ENCODE results near the gene CHRNA4. TPM values are rescaled to one million over a fixed set of nuclear protein-coding genes. Genes with fewer than 3 reads are reported as not detected.

Gene CHRNA4
- total and polyA plus RNA-seq, 12 donors = 0.06 to 0.57 (median 0.26) TPM; not detected in 5

- Histone ChIP-seq H3K9me3 (replicated peaks in 1 of 3) (no peaks in the 10 kb centered on the region), H3K27ac (no peak overlapping the region), H3K4me1 (replicated peaks in 1 of 2) (no peaks in the 10 kb centered on the region), H3K27me3 (peaks cover 25% of the 10 kb centered on the region), H3K4me3 (no peak overlapping the region), H3K36me3 (replicated peaks in 1 of 2) (no peaks in the 10 kb centered on the region)
- intact Hi-C loops (cut with DNase I) = no loop called here
- WGBS, 4 donors = 68 to 74% (median 72%) methylated on average over 3 of the region's 3 CpGs
- TF ChIP-seq CTCF (IDR thresholded peaks at IDR 0.05) (no peak), POLR2A (IDR thresholded peaks at IDR 0.05) (no peak)
- no peak for DNase-seq
Observed at GRCh38 chr20:63375438-63375837, 14.3 kb upstream of the CHRNA4 start.

GRCh38 chr20:63374504-63374903, 13.4 kb upstream of the CHRNA4 start:
- 62 to 77% (median 73%) methylated on average over 11 to 12 of the region's 12 CpGs for WGBS, 4 donors

GRCh38 chr20:63373996-63374395, 12.8 kb upstream of the CHRNA4 start:
- DNase-seq = no peak
- no peaks in the 10 kb centered on the region for H3K4me1 ChIP-seq (replicated peaks in 1 of 2)
- 76 to 82% (median 81%) methylated on average over 15 to 19 of the region's 19 CpGs for WGBS, 4 donors
- no peak overlapping the region for H3K4me3 ChIP-seq
- no peaks in the 10 kb centered on the region for H3K9me3 ChIP-seq (replicated peaks in 1 of 3)
- H3K36me3 ChIP-seq (replicated peaks in 1 of 2) = no peaks in the 10 kb centered on the region
- peaks cover 25% of the 10 kb centered on the region for H3K27me3 ChIP-seq
- TF ChIP-seq CTCF (IDR thresholded peaks at IDR 0.05) (no peak), POLR2A (IDR thresholded peaks at IDR 0.05) (no peak)
- intact Hi-C loops (cut with DNase I) = no loop called here
- no peak overlapping the region for H3K27ac ChIP-seq

More at GRCh38 chr20:63374504-63374903, 13.4 kb upstream of the CHRNA4 start:
- Histone ChIP-seq H3K27me3 (peaks cover 25% of the 10 kb centered on the region), H3K9me3 (replicated peaks in 1 of 3) (no peaks in the 10 kb centered on the region), H3K27ac (no peak overlapping the region), H3K4me1 (replicated peaks in 1 of 2) (no peaks in the 10 kb centered on the region), H3K4me3 (no peak overlapping the region), H3K36me3 (replicated peaks in 1 of 2) (no peaks in the 10 kb centered on the region)
- DNase-seq = no peak
- TF ChIP-seq CTCF (IDR thresholded peaks at IDR 0.05) (no peak), POLR2A (IDR thresholded peaks at IDR 0.05) (no peak)
- intact Hi-C loops (cut with DNase I) = no loop called here

- TF ChIP-seq POLR2A (IDR thresholded peaks at IDR 0.05) = no peak
- no peak for TF ChIP-seq CTCF (IDR thresholded peaks at IDR 0.05)
- H3K36me3 ChIP-seq (replicated peaks in 1 of 2) = no peaks in the 10 kb centered on the region
- no peak for DNase-seq
- no peak overlapping the region for H3K4me3 ChIP-seq
- no peaks in the 10 kb centered on the region for H3K4me1 ChIP-seq (replicated peaks in 1 of 2)
- H3K9me3 ChIP-seq (replicated peaks in 1 of 3) = no peaks in the 10 kb centered on the region
- intact Hi-C loops (cut with DNase I) = no loop called here
- peaks cover 20% of the 10 kb centered on the region for H3K27me3 ChIP-seq
- 71 to 80% (median 78%) methylated on average over 17 to 34 of the region's 34 CpGs for WGBS, 4 donors
- H3K27ac ChIP-seq = no peak overlapping the region
Observed at GRCh38 chr20:63372971-63373885, 12.1 kb upstream of the CHRNA4 start.
